Panc1 (cell line): ENCODE data around the gene TMEM269. TPM values are rescaled to one million over a fixed set of nuclear protein-coding genes. Genes with fewer than 3 reads are reported as not detected.
"Not testable (repeated sequence)": the region's sequence is repeated elsewhere in the genome, so short reads cannot be mapped to it uniquely, and the experiment has no call there.

Experiments used
- ATAC-seq: fragments of 200-7000 bp; cut with Tn5 transposase; 2 replicates; pipeline ENCODE4 v1.9.1; 2020; ENCODE audit warnings: mild to moderate bottlenecking, moderate library complexity
- BruUV-seq: library from RNA; stranded (reverse); fragments of 400-500 nt; replicated peaks from 2 replicates; lab custom pipeline; 2021; lab: Mats Ljungman, UMichigan
- CTCF ChIA-PET: fragments of 300-600 bp; sonication (Branson Sonifier 250); formaldehyde crosslinking; loops from one replicate; lab custom pipeline; 2022; ENCODE audit warnings: antibody characterized with exemption; lab: Charles Lee
- POLR2A ChIA-PET: fragments of 300-600 bp; sonication (Branson Sonifier 250); formaldehyde crosslinking; loops from one replicate; lab custom pipeline; 2022; ENCODE audit warnings: antibody characterized with exemption; lab: Charles Lee
- DNase-seq: peaks from one replicate; pipeline ENCODE4 v3.0.0-alpha.2; 2010; ENCODE audit warnings: low read depth, low spot score
- H3K27ac ChIP-seq: 2 replicates; pipeline ENCODE4 v1.5.1; 2011; ENCODE audit warnings: mild to moderate bottlenecking, low read length, inconsistent platforms
- H3K27me3 ChIP-seq: fragments of 200-500 bp; sonication (Bioruptor generic); 2 replicates; pipeline ENCODE4 v1.6.0; 2014; ENCODE audit warnings: low read length, inconsistent platforms; ENCODE audit not compliant: control insufficient read depth, insufficient read depth
- H3K36me3 ChIP-seq: fragments of 200-500 bp; sonication (Bioruptor generic); 2 replicates; pipeline ENCODE4 v1.5.1; 2014; ENCODE audit warnings: inconsistent platforms, mild to moderate bottlenecking, low read length, moderate library complexity; ENCODE audit not compliant: control insufficient read depth, insufficient read depth
- H3K4me1 ChIP-seq: 2 replicates; pipeline ENCODE4 v1.5.1; 2011; ENCODE audit warnings: inconsistent platforms, mild to moderate bottlenecking, low read length, moderate library complexity; ENCODE audit not compliant: control insufficient read depth, insufficient read depth
- H3K4me3 ChIP-seq, 2 experiments: 2 replicates each; pipeline ENCODE4 v1.5.1; 2011 to 2012; ENCODE audit warnings: low read depth in 2 of 2, low read length in 2 of 2, mild to moderate bottlenecking in 2 of 2, inconsistent platforms in 1 of 2, moderate library complexity in 1 of 2
- H3K9me3 ChIP-seq: fragments of 200-500 bp; sonication (Bioruptor generic); 2 replicates; pipeline ENCODE4 v1.5.1; 2014; ENCODE audit warnings: low read depth, mild to moderate bottlenecking, inconsistent platforms, low read length, moderate library complexity; ENCODE audit not compliant: control insufficient read depth, insufficient read depth
- CTCF ChIP-seq: fragments of 450-650 bp; IDR thresholded peaks from 2 replicates; pipeline ENCODE4 v1.5.1; 2017; ENCODE audit warnings: mild to moderate bottlenecking
- POLR2AphosphoS5 ChIP-seq: IDR thresholded peaks from 2 replicates; pipeline ENCODE4 v1.6.1; 2012; ENCODE audit warnings: mild to moderate bottlenecking, low read depth, low read length, moderate library complexity
- REST ChIP-seq, 2 experiments: IDR thresholded peaks; 2 replicates each; pipeline ENCODE4 v1.6.1; 2011 to 2012; ENCODE audit warnings: low read depth in 2 of 2, control low read depth in 1 of 2, low read length in 1 of 2, mild to moderate bottlenecking in 1 of 2, moderate library complexity in 1 of 2; ENCODE audit not compliant: insufficient read depth in 1 of 2
- SIN3A ChIP-seq: IDR thresholded peaks from 2 replicates; pipeline ENCODE4 v1.6.1; 2012; ENCODE audit warnings: low read depth, mild to moderate bottlenecking, low read length, moderate library complexity, borderline replicate concordance; ENCODE audit not compliant: insufficient read depth
- TCF7L2 ChIP-seq: IDR thresholded peaks from 2 replicates; pipeline ENCODE4 v1.6.1; 2011; ENCODE audit warnings: mild to moderate bottlenecking, low read depth, low read length, inconsistent platforms
- in situ Hi-C: cut with HindIII; loops from 2 replicates; pipeline ENCODE4 v1.10.0; 2016; ENCODE audit warnings: low sequenced_read_pairs, low pct_unique_long_range_greater_than_20kb
- intact Hi-C: fragments of 100-400 bp; cut with micrococcal nuclease; formaldehyde crosslinking; loops from one replicate; pipeline ENCODE4 v1.10.0; 2022; ENCODE audit not compliant: unreplicated experiment
- total RNA-seq: library from RNA; stranded (reverse); gene quantifications from one replicate; pipeline ENCODE4 v1.2.1, GENCODE V29; 2021; ENCODE audit not compliant: unreplicated experiment

Gene TMEM269
- total RNA-seq, 1 experiment from 2014 or later, result 0.13 TPM

GRCh38 chr1:42814815-42815214 lies 30.0 kb downstream of the TMEM269 start:
- H3K4me3 ChIP-seq, H3K9me3 ChIP-seq, H3K27me3 ChIP-seq, in situ Hi-C loops, POLR2A ChIA-PET, DNase-seq, ATAC-seq, H3K36me3 ChIP-seq, H3K27ac ChIP-seq, CTCF ChIA-PET, BruUV-seq, intact Hi-C loops: not testable (repeated sequence)
- peaks cover 15% of the 10 kb centered on the region for H3K4me1 ChIP-seq

GRCh38 chr1:42815941-42816584 lies 31.3 kb downstream of the TMEM269 start:
- peak overlapping the region; percentile 63 to 71 for H3K4me3 ChIP-seq
- peak; percentile 12; the same call in 1 of the 2 replicates for ATAC-seq
- in situ Hi-C loops, result no loop called here
- no peaks in the 10 kb centered on the region; the same call in 1 of the 2 replicates for H3K36me3 ChIP-seq
- TF ChIP-seq TCF7L2 (no peak), POLR2AphosphoS5 (no peak), REST (IDR thresholded peaks at IDR 0.05; ENCODE audit: insufficient read depth in 1 of 2, low read depth in 2 of 2, low read length in 1 of 2) (no peak), CTCF (no peak), SIN3A (no peak)
- DNase-seq, result peak; percentile 18
- peak overlapping the region; percentile 87 for H3K27ac ChIP-seq
- TSS peak; percentile 86 for BruUV-seq
- H3K9me3 ChIP-seq, result no peaks in the 10 kb centered on the region
- no peaks in the 10 kb centered on the region for H3K27me3 ChIP-seq
- CTCF ChIA-PET, result interaction anchor here (0.6 to 1.0 kb wide), 2 partner anchors 9 to 258 kb away, joined by 4 to 6 read pairs; no protein-coding TSS in a partner anchor
- peaks cover 15% of the 10 kb centered on the region for H3K4me1 ChIP-seq
- POLR2A ChIA-PET, result no interaction called here
- intact Hi-C loops, result no loop called here
